Astrocyte (in vitro differentiated cells and primary cell): Measurements from ENCODE around the gene PRKCB. TPM values are rescaled to one million over a fixed set of nuclear protein-coding genes. Genes with fewer than 3 reads are reported as not detected.

ENCODE experiments used
- DNase-seq: peaks from one replicate; pipeline ENCODE4 v3.0.0-alpha.2; 2010; ENCODE audit warnings: low read depth
- FAIRE-seq: peaks from 2 replicates; lab custom pipeline; 2011; peaks lifted over from hg19 to GRCh38; lab: Jason Lieb, UNC
- H2AFZ ChIP-seq: 2 replicates; pipeline ENCODE4 v1.6.0; 2012; ENCODE audit warnings: low read depth, low read length, inconsistent platforms
- H3K27ac ChIP-seq: 2 replicates; pipeline ENCODE4 v1.5.1; 2011; ENCODE audit warnings: low read depth, low read length, inconsistent platforms
- H3K27me3 ChIP-seq: 2 replicates; pipeline ENCODE4 v1.6.0; 2011; ENCODE audit warnings: low read length, inconsistent platforms; ENCODE audit not compliant: insufficient read depth
- H3K36me3 ChIP-seq: 2 replicates; pipeline ENCODE4 v1.5.1; 2011; ENCODE audit warnings: low read length, inconsistent platforms; ENCODE audit not compliant: insufficient read depth
- H3K4me1 ChIP-seq: 2 replicates; pipeline ENCODE4 v1.5.1; 2011; ENCODE audit warnings: low read length, inconsistent platforms; ENCODE audit not compliant: insufficient read depth
- H3K4me2 ChIP-seq: 2 replicates; pipeline ENCODE4 v1.6.0; 2012; ENCODE audit warnings: low read length, inconsistent platforms
- H3K4me3 ChIP-seq: 2 replicates; pipeline ENCODE4 v1.5.1; 2011; ENCODE audit warnings: low read depth, mild to moderate bottlenecking, low read length, inconsistent platforms; ENCODE audit not compliant: insufficient read depth
- H3K79me2 ChIP-seq: 2 replicates; pipeline ENCODE4 v1.6.0; 2012; ENCODE audit warnings: mild to moderate bottlenecking, low read length, inconsistent platforms; ENCODE audit not compliant: insufficient read depth
- H3K9ac ChIP-seq: 2 replicates; pipeline ENCODE4 v1.6.0; 2012; ENCODE audit warnings: mild to moderate bottlenecking, low read length, inconsistent platforms
- H3K9me3 ChIP-seq: 2 replicates; pipeline ENCODE4 v1.5.1; 2012; ENCODE audit warnings: low read depth, mild to moderate bottlenecking, low read length, inconsistent platforms; ENCODE audit not compliant: insufficient read depth
- H4K20me1 ChIP-seq: 2 replicates; pipeline ENCODE4 v1.6.0; 2012; ENCODE audit warnings: low read length, inconsistent platforms; ENCODE audit not compliant: insufficient read depth
- H3K27ac Mint-ChIP-seq: one replicate; pipeline ENCODE4 v1.8.0; 2021; ENCODE audit warnings: mild to moderate bottlenecking, mixed read lengths; ENCODE audit not compliant: unreplicated experiment
- H3K27me3 Mint-ChIP-seq: one replicate; pipeline ENCODE4 v1.8.0; 2021; ENCODE audit warnings: low read depth, mixed read lengths; ENCODE audit not compliant: unreplicated experiment
- H3K36me3 Mint-ChIP-seq: one replicate; pipeline ENCODE4 v1.8.0; 2021; ENCODE audit warnings: low read depth, mixed read lengths; ENCODE audit not compliant: unreplicated experiment
- H3K4me1 Mint-ChIP-seq: one replicate; pipeline ENCODE4 v1.8.0; 2021; ENCODE audit warnings: low read depth, mixed read lengths; ENCODE audit not compliant: unreplicated experiment
- H3K4me3 Mint-ChIP-seq: one replicate; pipeline ENCODE4 v1.8.0; 2021; ENCODE audit warnings: mild to moderate bottlenecking, moderate library complexity, mixed read lengths; ENCODE audit not compliant: unreplicated experiment
- H3K9me3 Mint-ChIP-seq: one replicate; pipeline ENCODE4 v1.8.0; 2021; ENCODE audit warnings: mild to moderate bottlenecking, mixed read lengths; ENCODE audit not compliant: unreplicated experiment
- EZH2 ChIP-seq: IDR thresholded peaks from 2 replicates; pipeline ENCODE4 v1.6.1; 2012; ENCODE audit warnings: mild to moderate bottlenecking, low read length, inconsistent platforms; ENCODE audit not compliant: insufficient read depth
- total RNA-seq: library from RNA; stranded (reverse); gene quantifications from 2 replicates; pipeline ENCODE4 v1.2.1, GENCODE V29; 2021
- TF ChIP-seq, protein P1 (sequence below): IDR thresholded peaks from 2 replicates; pipeline ENCODE4 v1.5.1; 2011; ENCODE audit warnings: low read depth, mild to moderate bottlenecking, inconsistent platforms, low read length, moderate library complexity; ENCODE audit not compliant: insufficient read depth

Gene PRKCB
- total RNA-seq, 1 donor from 2014 or later: 2.5 TPM

GRCh38 chr16:24141466-24141865 lies 305.7 kb downstream of the PRKCB start:
- Histone ChIP-seq H3K36me3 (no peaks in the 10 kb centered on the region), H3K9ac (no peak overlapping the region), H3K4me1 (no peaks in the 10 kb centered on the region), H3K4me2 (no peak overlapping the region), H3K27me3 (no peaks in the 10 kb centered on the region), H4K20me1 (no peaks in the 10 kb centered on the region), H3K4me3 (no peak overlapping the region), H3K27ac (no peak overlapping the region), H2AFZ (no peak overlapping the region), H3K79me2 (no peaks in the 10 kb centered on the region), H3K9me3 (no peaks in the 10 kb centered on the region)
- peaks cover 25% of the 10 kb centered on the region for H3K4me1 Mint-ChIP-seq
- DNase-seq (no peak), FAIRE-seq (no peak)
- no peak for TF ChIP-seq EZH2
- TF ChIP-seq, protein P1, sequence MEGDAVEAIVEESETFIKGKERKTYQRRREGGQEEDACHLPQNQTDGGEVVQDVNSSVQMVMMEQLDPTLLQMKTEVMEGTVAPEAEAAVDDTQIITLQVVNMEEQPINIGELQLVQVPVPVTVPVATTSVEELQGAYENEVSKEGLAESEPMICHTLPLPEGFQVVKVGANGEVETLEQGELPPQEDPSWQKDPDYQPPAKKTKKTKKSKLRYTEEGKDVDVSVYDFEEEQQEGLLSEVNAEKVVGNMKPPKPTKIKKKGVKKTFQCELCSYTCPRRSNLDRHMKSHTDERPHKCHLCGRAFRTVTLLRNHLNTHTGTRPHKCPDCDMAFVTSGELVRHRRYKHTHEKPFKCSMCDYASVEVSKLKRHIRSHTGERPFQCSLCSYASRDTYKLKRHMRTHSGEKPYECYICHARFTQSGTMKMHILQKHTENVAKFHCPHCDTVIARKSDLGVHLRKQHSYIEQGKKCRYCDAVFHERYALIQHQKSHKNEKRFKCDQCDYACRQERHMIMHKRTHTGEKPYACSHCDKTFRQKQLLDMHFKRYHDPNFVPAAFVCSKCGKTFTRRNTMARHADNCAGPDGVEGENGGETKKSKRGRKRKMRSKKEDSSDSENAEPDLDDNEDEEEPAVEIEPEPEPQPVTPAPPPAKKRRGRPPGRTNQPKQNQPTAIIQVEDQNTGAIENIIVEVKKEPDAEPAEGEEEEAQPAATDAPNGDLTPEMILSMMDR: no peak
- no peaks in the 10 kb centered on the region for H3K27me3 Mint-ChIP-seq
- H3K27ac Mint-ChIP-seq: no peak overlapping the region
- H3K4me3 Mint-ChIP-seq: no peak overlapping the region
- no peaks in the 10 kb centered on the region for H3K36me3 Mint-ChIP-seq
- H3K9me3 Mint-ChIP-seq: peaks cover 7% of the 10 kb centered on the region

GRCh38 chr16:24141917-24142316 lies 306.1 kb downstream of the PRKCB start:
- peaks cover 25% of the 10 kb centered on the region for H3K4me1 Mint-ChIP-seq
- Histone ChIP-seq H3K9ac (no peak overlapping the region), H3K27me3 (no peaks in the 10 kb centered on the region), H3K27ac (no peak overlapping the region), H3K4me2 (no peak overlapping the region), H3K4me3 (no peak overlapping the region), H4K20me1 (no peaks in the 10 kb centered on the region), H3K36me3 (no peaks in the 10 kb centered on the region), H3K79me2 (no peaks in the 10 kb centered on the region), H2AFZ (no peak overlapping the region), H3K9me3 (no peaks in the 10 kb centered on the region), H3K4me1 (no peaks in the 10 kb centered on the region)
- no peaks in the 10 kb centered on the region for H3K36me3 Mint-ChIP-seq
- FAIRE-seq: no peak
- no peak overlapping the region for H3K4me3 Mint-ChIP-seq
- TF ChIP-seq, protein P1: no peak
- TF ChIP-seq EZH2: no peak
- H3K9me3 Mint-ChIP-seq: peaks cover 7% of the 10 kb centered on the region
- no peak overlapping the region for H3K27ac Mint-ChIP-seq
- no peak for DNase-seq
- no peaks in the 10 kb centered on the region for H3K27me3 Mint-ChIP-seq

- no peaks in the 10 kb centered on the region for H3K27me3 Mint-ChIP-seq
- no peak for FAIRE-seq
Observed at GRCh38 chr16:24145927-24146326, 310.1 kb downstream of the PRKCB start.

More at GRCh38 chr16:24145927-24146326, 310.1 kb downstream of the PRKCB start:
- no peaks in the 10 kb centered on the region for H3K36me3 Mint-ChIP-seq
- Histone ChIP-seq H4K20me1 (no peaks in the 10 kb centered on the region), H2AFZ (no peak overlapping the region), H3K27ac (no peak overlapping the region), H3K79me2 (no peaks in the 10 kb centered on the region), H3K9me3 (no peaks in the 10 kb centered on the region), H3K4me1 (no peaks in the 10 kb centered on the region), H3K9ac (no peak overlapping the region), H3K27me3 (no peaks in the 10 kb centered on the region), H3K36me3 (no peaks in the 10 kb centered on the region), H3K4me2 (no peak overlapping the region), H3K4me3 (no peak overlapping the region)
- peaks cover 2% of the 10 kb centered on the region for H3K4me1 Mint-ChIP-seq
- no peak overlapping the region for H3K4me3 Mint-ChIP-seq
- peaks cover 3% of the 10 kb centered on the region for H3K9me3 Mint-ChIP-seq
- no peak overlapping the region for H3K27ac Mint-ChIP-seq
- TF ChIP-seq, protein P1: no peak
- no peak for TF ChIP-seq EZH2
- no peak for DNase-seq
